HEK293 (cell line): ENCODE measurements around the gene AP1S1.

Source experiments
- GFI1B ChIP-seq: fragments of 450-650 bp; formaldehyde crosslinking; IDR thresholded peaks from 2 replicates; pipeline ENCODE4 v1.5.1; 2016; ENCODE audit warnings: missing biosample characterization, missing genetic modification characterization
- GLIS2 ChIP-seq: fragments of 450-650 bp; formaldehyde crosslinking; IDR thresholded peaks from 2 replicates; pipeline ENCODE4 v1.5.1; 2016; ENCODE audit warnings: missing biosample characterization, missing genetic modification characterization
- OVOL3 ChIP-seq: fragments of 450-650 bp; formaldehyde crosslinking; IDR thresholded peaks from 2 replicates; pipeline ENCODE4 v1.5.1; 2016; ENCODE audit warnings: missing biosample characterization, missing genetic modification characterization
- REST ChIP-seq: fragments of 450-650 bp; formaldehyde crosslinking; IDR thresholded peaks from 2 replicates; pipeline ENCODE4 v1.5.1; 2016; ENCODE audit warnings: missing biosample characterization, missing genetic modification characterization
- SALL2 ChIP-seq: fragments of 450-650 bp; formaldehyde crosslinking; IDR thresholded peaks from 2 replicates; pipeline ENCODE4 v1.5.0; 2017; ENCODE audit warnings: missing biosample characterization, mild to moderate bottlenecking, missing genetic modification characterization, borderline replicate concordance
- SCRT2 ChIP-seq: fragments of 450-650 bp; formaldehyde crosslinking; IDR thresholded peaks from 2 replicates; pipeline ENCODE4 v1.5.1; 2016; ENCODE audit warnings: missing biosample characterization, missing genetic modification characterization
- SP2 ChIP-seq: fragments of 450-650 bp; formaldehyde crosslinking; IDR thresholded peaks from 2 replicates; pipeline ENCODE4 v1.5.1; 2016; ENCODE audit warnings: missing biosample characterization, missing genetic modification characterization
- WT1 ChIP-seq: fragments of 450-650 bp; formaldehyde crosslinking; IDR thresholded peaks from 2 replicates; pipeline ENCODE4 v1.5.1; 2016; ENCODE audit warnings: missing biosample characterization, missing genetic modification characterization
- YY1 ChIP-seq: fragments of 450-650 bp; formaldehyde crosslinking; IDR thresholded peaks from 2 replicates; pipeline ENCODE4 v1.5.1; 2018; ENCODE audit warnings: missing biosample characterization, missing genetic modification characterization
- ZBTB17 ChIP-seq: fragments of 450-650 bp; formaldehyde crosslinking; IDR thresholded peaks from 2 replicates; pipeline ENCODE4 v1.5.1; 2016; ENCODE audit warnings: missing biosample characterization, missing genetic modification characterization
- ZBTB48 ChIP-seq: fragments of 450-650 bp; formaldehyde crosslinking; IDR thresholded peaks from 2 replicates; pipeline ENCODE4 v1.5.1; 2016; ENCODE audit warnings: missing biosample characterization, missing genetic modification characterization
- ZFP3 ChIP-seq: fragments of 450-650 bp; formaldehyde crosslinking; IDR thresholded peaks from 2 replicates; pipeline ENCODE4 v1.5.1; 2016; ENCODE audit warnings: low read depth, missing biosample characterization, missing genetic modification characterization
- ZNF155 ChIP-seq: fragments of 450-650 bp; formaldehyde crosslinking; IDR thresholded peaks from 2 replicates; pipeline ENCODE4 v1.5.1; 2016; ENCODE audit warnings: missing biosample characterization, missing genetic modification characterization
- ZNF169 ChIP-seq: fragments of 450-650 bp; formaldehyde crosslinking; IDR thresholded peaks from 2 replicates; pipeline ENCODE4 v1.5.1; 2016; ENCODE audit warnings: missing biosample characterization, missing genetic modification characterization
- ZNF184 ChIP-seq: fragments of 450-650 bp; IDR thresholded peaks from 2 replicates; pipeline ENCODE4 v1.5.1; 2018; ENCODE audit warnings: missing biosample characterization, mild to moderate bottlenecking, missing genetic modification characterization
- ZNF202 ChIP-seq: fragments of 450-650 bp; formaldehyde crosslinking; IDR thresholded peaks from 2 replicates; pipeline ENCODE4 v1.5.1; 2016; ENCODE audit warnings: missing biosample characterization, missing genetic modification characterization, borderline replicate concordance
- ZNF223 ChIP-seq: fragments of 450-650 bp; formaldehyde crosslinking; IDR thresholded peaks from 2 replicates; pipeline ENCODE4 v1.5.1; 2016; ENCODE audit warnings: missing biosample characterization, missing genetic modification characterization
- ZNF248 ChIP-seq: fragments of 450-650 bp; formaldehyde crosslinking; IDR thresholded peaks from 2 replicates; pipeline ENCODE4 v1.5.1; 2017; ENCODE audit warnings: missing biosample characterization, missing genetic modification characterization
- ZNF280C ChIP-seq: fragments of 450-650 bp; formaldehyde crosslinking; IDR thresholded peaks from 2 replicates; pipeline ENCODE4 v1.5.1; 2016; ENCODE audit warnings: missing biosample characterization, missing genetic modification characterization
- ZNF335 ChIP-seq: fragments of 450-650 bp; formaldehyde crosslinking; conservative IDR thresholded peaks from 2 replicates; pipeline ENCODE4 v1.5.1; 2016; ENCODE audit warnings: missing biosample characterization, missing genetic modification characterization
- ZNF423 ChIP-seq: fragments of 450-650 bp; formaldehyde crosslinking; IDR thresholded peaks from 2 replicates; pipeline ENCODE4 v1.5.1; 2016; ENCODE audit warnings: missing biosample characterization, missing genetic modification characterization
- ZNF580 ChIP-seq: fragments of 450-650 bp; formaldehyde crosslinking; IDR thresholded peaks from 2 replicates; pipeline ENCODE4 v1.5.1; 2016; ENCODE audit warnings: missing biosample characterization, missing genetic modification characterization
- ZNF596 ChIP-seq: fragments of 450-650 bp; IDR thresholded peaks from 2 replicates; pipeline ENCODE4 v1.5.0; 2018; ENCODE audit warnings: missing biosample characterization, mild to moderate bottlenecking, missing genetic modification characterization, moderate library complexity
- ZNF623 ChIP-seq: fragments of 450-650 bp; formaldehyde crosslinking; IDR thresholded peaks from 2 replicates; pipeline ENCODE4 v1.5.1; 2016; ENCODE audit warnings: missing biosample characterization, missing genetic modification characterization
- ZNF660 ChIP-seq: fragments of 450-650 bp; IDR thresholded peaks from 2 replicates; pipeline ENCODE4 v1.5.1; 2018; ENCODE audit warnings: missing biosample characterization, mild to moderate bottlenecking, missing genetic modification characterization
- ZNF747 ChIP-seq: fragments of 450-650 bp; formaldehyde crosslinking; IDR thresholded peaks from 2 replicates; pipeline ENCODE4 v1.5.1; 2016; ENCODE audit warnings: missing biosample characterization, missing genetic modification characterization
- ZNF837 ChIP-seq: fragments of 450-650 bp; formaldehyde crosslinking; IDR thresholded peaks from 2 replicates; pipeline ENCODE4 v1.5.1; 2016; ENCODE audit warnings: missing biosample characterization, missing genetic modification characterization
- ZSCAN30 ChIP-seq: fragments of 450-650 bp; IDR thresholded peaks from 2 replicates; pipeline ENCODE4 v1.5.1; 2018; ENCODE audit warnings: missing biosample characterization, mild to moderate bottlenecking, missing genetic modification characterization, moderate library complexity

Gene AP1S1

GRCh38 chr7:101153969-101154692 lies at the start of gene AP1S1 (continued):
- TF ChIP-seq ZNF423, result 0 out of 2 replicates have a peak, but pooled peaks have one; percentile 13
- TF ChIP-seq ZBTB17 (tag by site-specific recombination), result peak; percentile 69
- TF ChIP-seq OVOL3 (tag by site-specific recombination), result no peak
- no peak; the same call in 1 of the 2 replicates for TF ChIP-seq ZNF580 (tag by site-specific recombination)
- no peak for TF ChIP-seq ZBTB48 (tag by site-specific recombination)
- no peak for TF ChIP-seq ZNF623 (tag by site-specific recombination)
- no peak for TF ChIP-seq ZNF280C (tag by site-specific recombination)
- no peak for TF ChIP-seq ZNF169 (tag by site-specific recombination)
- no peak for TF ChIP-seq ZNF596 (tag by site-specific recombination)
- TF ChIP-seq ZNF335 (tag by site-specific recombination), result peak; percentile 73
- no peak for TF ChIP-seq ZNF660 (tag by site-specific recombination)
- no peak for TF ChIP-seq ZNF837 (tag by site-specific recombination)
- TF ChIP-seq GLIS2 (tag by site-specific recombination), result peak; percentile 86
- TF ChIP-seq GFI1B (tag by site-specific recombination), result no peak
- no peak for TF ChIP-seq ZNF184 (tag by site-specific recombination)
- no peak for TF ChIP-seq ZNF223 (tag by site-specific recombination)
- no peak for TF ChIP-seq SCRT2 (tag by site-specific recombination)
- TF ChIP-seq REST (tag by site-specific recombination), result no peak
- TF ChIP-seq ZNF155 (tag by site-specific recombination), result no peak
- no peak for TF ChIP-seq ZNF248 (tag by site-specific recombination)
- no peak for TF ChIP-seq ZNF202 (tag by site-specific recombination)
- 0 out of 2 replicates have a peak, but pooled peaks have one; percentile 14 for TF ChIP-seq ZSCAN30 (tag by site-specific recombination)
- peak; percentile 75; the same call in 1 of the 2 replicates for TF ChIP-seq WT1
- TF ChIP-seq SP2, result peak; percentile 87
- TF ChIP-seq SALL2 (tag by site-specific recombination), result no peak
- TF ChIP-seq YY1, result no peak
- TF ChIP-seq ZFP3 (tag by site-specific recombination), result no peak
- no peak for TF ChIP-seq ZNF747 (tag by site-specific recombination)
